ENCODE measurements around the gene PCNA.

PCNA gene
- total RNA-seq, result 61.7 to 260 (median 77.9) reads per million in 3 experiments

GRCh38 chr20:5119435-5120184 lies at the start of gene PCNA:
TSS of gene PCNA (minus strand) at chr20:5119958. CDS start at chr20:5119798, 160 bp downstream.
- DNase-seq, result peak; percentile 92

- DNase-seq, result no peak
Measured at GRCh38 chr20:5168651-5169396, 49.1 kb upstream of the PCNA start.

- no peak for DNase-seq
Measured at GRCh38 chr20:5164645-5165625, 45.2 kb upstream of the PCNA start.

GRCh38 chr20:5161536-5162164 lies 41.9 kb upstream of the PCNA start:
- DNase-seq, result no peak

GRCh38 chr20:5160882-5161281 lies 41.1 kb upstream of the PCNA start:
- no peak for DNase-seq

GRCh38 chr20:5159928-5160327 lies 40.2 kb upstream of the PCNA start:
- no peak for DNase-seq

GRCh38 chr20:5156675-5157448 lies 37.1 kb upstream of the PCNA start:
- no peak for DNase-seq

GRCh38 chr20:5155404-5155803 lies 35.6 kb upstream of the PCNA start:
- no peak for DNase-seq

- no peak for DNase-seq
Measured at GRCh38 chr20:5154543-5154925, 34.8 kb upstream of the PCNA start.

- no peak for DNase-seq
Measured at GRCh38 chr20:5153612-5154542, 34.1 kb upstream of the PCNA start.

- DNase-seq, result no peak
Measured at GRCh38 chr20:5153152-5153467, 33.4 kb upstream of the PCNA start.

- DNase-seq, result no peak
Measured at GRCh38 chr20:5150226-5151076, 30.7 kb upstream of the PCNA start.

- DNase-seq, result no peak
Measured at GRCh38 chr20:5149892-5150225, 30.1 kb upstream of the PCNA start.

GRCh38 chr20:5148581-5148980 lies 28.8 kb upstream of the PCNA start:
- no peak for DNase-seq

GRCh38 chr20:5146871-5147592 lies 27.3 kb upstream of the PCNA start:
- no peak for DNase-seq

- DNase-seq, result no peak
Measured at GRCh38 chr20:5146099-5146668, 26.4 kb upstream of the PCNA start.

- DNase-seq, result no peak
Measured at GRCh38 chr20:5145365-5146098, 25.8 kb upstream of the PCNA start.

- DNase-seq, result no peak
Measured at GRCh38 chr20:5143851-5144250, 24.1 kb upstream of the PCNA start.
